ENCODE data around the gene KCNA5. TPM values are rescaled to one million over a fixed set of nuclear protein-coding genes. Genes with fewer than 3 reads are reported as not detected.
A peak's percentile ranks its signal among the peaks of the same experiment; 100 is the strongest.

Gene KCNA5
- 2.6 TPM for total RNA-seq
- long read RNA-seq, transcript KCNA5-201 (1 exons, 2,800 nt): major isoform, 10 of 10 reads
- long read RNA-seq, partial matches to known transcripts: 0 of 10 reads
- long read RNA-seq, other reads (novel, unspliced or antisense): 0 of 10 reads

GRCh38 chr12:5043589-5044419 is at the start of gene KCNA5:
TSS of gene KCNA5 (plus strand) at chr12:5043879. CDS start at chr12:5044148, 269 bp downstream.
- H3K27ac ChIP-seq (replicated peaks): peak within 1 kb of the TSS; percentile 51
- intact Hi-C loops (cut with micrococcal nuclease): no loop called here
- peaks cover 38% of the 10 kb centered on the region for H3K27me3 ChIP-seq (ENCODE audit: low read depth)
- H3K4me3 ChIP-seq: peak within 1 kb of the TSS; percentile 64
- DNase-seq: peak; percentile 22
- H3K4me1 ChIP-seq: peaks cover 56% of the 10 kb centered on the region
- no peaks in the 10 kb centered on the region for H3K36me3 ChIP-seq
- no peaks in the 10 kb centered on the region for H3K9me3 ChIP-seq (replicated peaks)
- no peak for TF ChIP-seq CTCF (IDR thresholded peaks at IDR 0.05; ENCODE audit: borderline replicate concordance)

GRCh38 chr12:4994622-4995021 is 49.1 kb upstream of the KCNA5 start:
- H3K4me3 ChIP-seq: no peak overlapping the region
- H3K27ac ChIP-seq (replicated peaks): no peak overlapping the region
- peaks cover 70% of the 10 kb centered on the region for H3K27me3 ChIP-seq (ENCODE audit: low read depth)
- no peak for DNase-seq
- no peaks in the 10 kb centered on the region for H3K9me3 ChIP-seq (replicated peaks)
- no peak for TF ChIP-seq CTCF (IDR thresholded peaks at IDR 0.05; ENCODE audit: borderline replicate concordance)
- intact Hi-C loops (cut with micrococcal nuclease): no loop called here
- H3K4me1 ChIP-seq: peaks cover 13% of the 10 kb centered on the region
- H3K36me3 ChIP-seq: no peaks in the 10 kb centered on the region

- Histone ChIP-seq H3K27ac (replicated peaks) (no peak overlapping the region), H3K27me3 (ENCODE audit: low read depth) (peaks cover 70% of the 10 kb centered on the region), H3K4me1 (peaks cover 13% of the 10 kb centered on the region), H3K36me3 (no peaks in the 10 kb centered on the region), H3K9me3 (replicated peaks) (no peaks in the 10 kb centered on the region), H3K4me3 (no peak overlapping the region)
- no peak for TF ChIP-seq CTCF (IDR thresholded peaks at IDR 0.05; ENCODE audit: borderline replicate concordance)
- no peak for DNase-seq
- intact Hi-C loops (cut with micrococcal nuclease): no loop called here
Measured at GRCh38 chr12:4996714-4997113, 47.0 kb upstream of the KCNA5 start.

- Histone ChIP-seq H3K9me3 (replicated peaks) (no peaks in the 10 kb centered on the region), H3K4me3 (no peak overlapping the region), H3K36me3 (no peaks in the 10 kb centered on the region), H3K27ac (replicated peaks) (no peak overlapping the region), H3K27me3 (ENCODE audit: low read depth) (peaks cover 59% of the 10 kb centered on the region), H3K4me1 (peaks cover 13% of the 10 kb centered on the region)
- no peak for TF ChIP-seq CTCF (IDR thresholded peaks at IDR 0.05; ENCODE audit: borderline replicate concordance)
- intact Hi-C loops (cut with micrococcal nuclease): no loop called here
- no peak for DNase-seq
Measured at GRCh38 chr12:4997939-4998338, 45.7 kb upstream of the KCNA5 start.

- no peaks in the 10 kb centered on the region for H3K36me3 ChIP-seq
- no peak for TF ChIP-seq CTCF (IDR thresholded peaks at IDR 0.05; ENCODE audit: borderline replicate concordance)
Measured at GRCh38 chr12:5000204-5000603, 43.5 kb upstream of the KCNA5 start.

More at GRCh38 chr12:5000204-5000603, 43.5 kb upstream of the KCNA5 start:
- no peak overlapping the region for H3K27ac ChIP-seq (replicated peaks)
- peaks cover 48% of the 10 kb centered on the region for H3K27me3 ChIP-seq (ENCODE audit: low read depth)
- H3K9me3 ChIP-seq (replicated peaks): no peaks in the 10 kb centered on the region
- intact Hi-C loops (cut with micrococcal nuclease): loop anchor here (5.0 kb wide), 1 partner anchor 143 kb away; no protein-coding TSS in a partner anchor
- no peak overlapping the region for H3K4me3 ChIP-seq
- H3K4me1 ChIP-seq: peaks cover 13% of the 10 kb centered on the region
- DNase-seq: no peak
